GM21367 (cell line): ENCODE results near the gene PSKH1.

Experiments
- ATAC-seq: cut with Tn5 transposase; IDR thresholded peaks from one replicate; pipeline ENCODE4 v1.9.1; 2021; ENCODE audit not compliant: unreplicated experiment

The PSKH1 gene

GRCh38 chr16:67939507-67940445 is 46.7 kb downstream of the PSKH1 start:
- no peak for ATAC-seq

GRCh38 chr16:67940446-67941089 is 47.5 kb downstream of the PSKH1 start:
- no peak for ATAC-seq

GRCh38 chr16:67941469-67942199 is 48.6 kb downstream of the PSKH1 start:
- no peak for ATAC-seq

- ATAC-seq, result no peak
Measured at GRCh38 chr16:67942200-67942509, 49.1 kb downstream of the PSKH1 start.

- ATAC-seq, result no peak
Measured at GRCh38 chr16:67942510-67943255, 49.6 kb downstream of the PSKH1 start.

GRCh38 chr16:67943256-67943618 is 50.2 kb downstream of the PSKH1 start:
- ATAC-seq, result no peak

GRCh38 chr16:67943619-67944504 is 50.8 kb downstream of the PSKH1 start, which contains the start of gene LCAT:
LCAT (minus strand) TSS chr16:67944120; CDS start chr16:67944101, 19 bp downstream.
- no peak for ATAC-seq

GRCh38 chr16:67944690-67945391 is 51.8 kb downstream of the PSKH1 start:
- ATAC-seq, result no peak

GRCh38 chr16:67945392-67945933 is 52.4 kb downstream of the PSKH1 start:
- ATAC-seq, result no peak

GRCh38 chr16:67946128-67946569 is 53.1 kb downstream of the PSKH1 start:
- ATAC-seq, result no peak

- ATAC-seq, result no peak
Measured at GRCh38 chr16:67946966-67947558, 54.0 kb downstream of the PSKH1 start.

- ATAC-seq, result no peak
Measured at GRCh38 chr16:67948015-67948414, 55.0 kb downstream of the PSKH1 start.

GRCh38 chr16:67949645-67950044 is 56.6 kb downstream of the PSKH1 start:
- ATAC-seq, result no peak

GRCh38 chr16:67950335-67950843 is 57.3 kb downstream of the PSKH1 start:
- ATAC-seq, result no peak

- no peak for ATAC-seq
Measured at GRCh38 chr16:67951485-67951884, 58.4 kb downstream of the PSKH1 start.

- no peak for ATAC-seq
Measured at GRCh38 chr16:67953641-67954375, 60.8 kb downstream of the PSKH1 start.

- ATAC-seq, result no peak
Measured at GRCh38 chr16:67954421-67955196, 61.6 kb downstream of the PSKH1 start.
